Right ventricle myocardium superior (tissue), 1 donor: ENCODE measurements around the gene PSMD11. TPM values are rescaled to one million over a fixed set of nuclear protein-coding genes. Genes with fewer than 3 reads are reported as not detected.
"Not testable (repeated sequence)": the region's sequence is repeated elsewhere in the genome, so short reads cannot be mapped to it uniquely, and the experiment has no call there.

Experiments
- ATAC-seq: fragments of 200-7000 bp; cut with Tn5 transposase; one replicate; pipeline ENCODE4 v1.9.1; 2020; ENCODE audit warnings: mild to moderate bottlenecking; ENCODE audit not compliant: poor library complexity
- DNase-seq: peaks from one replicate; pipeline ENCODE4 v3.0.0-alpha.2; 2020
- intact Hi-C: fragments of 100-400 bp; cut with DNase I; formaldehyde crosslinking; loops from one replicate; pipeline ENCODE4 v1.11.2; 2022
- total RNA-seq: library from RNA; stranded (reverse); fragmentation: NEBNext Ultra II Directional; extraction: Animal tissue kit (Norgen Biotek cat#: 25700); gene quantifications from one replicate; pipeline ENCODE4 v1.2.1, GENCODE V29; 2021
- donor health status: DM: no; HTN: yes; CAD: no; lungs with severe emphysema.

Gene PSMD11
- total RNA-seq, 1 donor from 2014 or later, result 62.3 TPM

DNA sequence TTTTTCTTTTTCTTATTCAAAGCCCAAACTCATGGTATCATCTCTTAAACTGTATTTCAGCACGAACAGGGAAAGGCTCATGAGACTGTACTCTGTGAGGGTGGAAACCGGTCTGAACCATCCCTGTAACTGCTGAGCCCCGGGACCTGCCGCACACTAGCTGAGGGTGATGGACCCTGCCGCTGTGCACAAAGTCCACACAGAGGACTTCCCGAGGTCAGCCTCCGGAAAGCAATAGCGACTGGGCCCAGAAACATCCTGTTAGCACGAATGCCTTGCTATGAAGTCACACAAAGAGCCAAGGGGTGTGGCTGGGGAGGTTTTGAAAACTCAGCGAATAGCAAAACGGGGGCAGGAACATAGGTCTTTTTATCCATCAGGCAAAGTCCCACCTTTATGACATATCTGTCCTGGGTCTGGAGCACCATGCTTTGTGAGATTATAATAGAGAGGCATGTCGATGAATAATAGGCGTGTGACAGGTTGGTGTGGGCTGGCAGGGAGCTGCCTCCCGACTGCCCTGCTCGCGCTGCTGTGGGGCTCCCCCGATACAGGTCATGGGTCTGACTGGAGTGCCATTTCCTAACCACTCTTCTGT is 75.9 kb downstream of the PSMD11 start:
- intact Hi-C loops, result no loop called here
- DNase-seq (no peak), ATAC-seq (peak; percentile 18)

DNA sequence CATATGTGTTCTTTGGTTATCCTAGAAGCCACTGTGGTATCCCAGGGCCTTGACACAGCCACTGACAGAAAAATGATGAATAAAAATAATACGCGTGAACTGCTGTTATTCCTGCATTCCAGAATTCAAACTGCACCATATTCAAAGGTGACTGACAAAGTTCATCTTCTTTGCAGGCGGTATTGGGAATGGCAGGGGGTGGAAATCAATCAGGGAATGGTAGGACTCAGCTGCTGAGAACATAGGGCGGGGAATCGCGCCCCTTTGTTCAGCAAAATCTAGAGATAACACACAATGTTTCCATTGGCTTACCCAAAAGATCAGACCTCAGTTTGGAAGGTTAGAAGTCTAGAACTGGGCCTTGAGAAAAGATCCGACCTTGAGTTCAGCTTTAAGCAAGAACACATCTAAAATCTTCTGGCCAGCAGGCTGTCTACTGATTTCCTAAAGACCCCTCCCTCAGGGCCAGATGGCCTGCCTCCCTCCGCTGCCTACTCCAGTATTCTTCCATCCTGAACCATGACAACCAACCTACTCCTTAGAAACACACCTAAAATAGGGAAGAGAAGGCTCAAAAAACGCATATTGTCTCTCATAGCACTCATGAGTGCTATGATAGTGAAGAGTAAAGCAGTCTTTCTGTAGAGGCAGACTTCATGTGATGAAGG is 76.6 kb downstream of the PSMD11 start:
- intact Hi-C loops, result no loop called here
- ATAC-seq (no peak), DNase-seq (no peak)

DNA sequence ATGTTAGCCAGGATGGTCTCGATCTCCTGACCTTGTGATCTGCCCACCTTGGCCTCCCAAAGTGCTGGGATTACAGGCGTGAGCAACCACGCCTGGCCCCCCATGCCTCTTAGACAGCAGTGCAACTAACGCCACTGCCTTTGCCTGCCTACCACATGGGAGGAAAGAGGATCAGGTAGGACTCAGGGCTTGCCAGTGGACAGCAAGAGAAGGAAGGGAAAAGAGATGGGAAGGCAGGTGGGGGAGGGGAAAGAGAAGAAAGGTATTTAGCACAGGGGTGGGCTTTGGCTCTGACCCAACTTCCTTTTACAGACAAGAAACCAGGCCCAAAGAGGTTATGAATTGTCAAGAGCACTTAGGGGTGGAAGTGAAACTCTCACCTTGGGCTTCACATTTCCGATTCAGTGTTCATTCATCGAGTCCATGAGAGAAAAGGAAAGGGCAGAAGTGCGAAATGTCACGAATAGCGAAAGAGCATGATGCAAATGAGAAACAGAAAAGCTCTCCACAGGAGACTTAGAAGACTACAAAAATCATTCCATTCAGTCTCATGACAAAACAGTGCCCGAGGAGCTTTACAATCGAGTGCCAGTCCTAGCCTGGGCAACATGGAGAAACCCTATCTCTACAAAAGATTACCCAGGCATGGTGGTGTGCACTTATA is 78.8 kb downstream of the PSMD11 start:
- DNase-seq, result no peak
- ATAC-seq, result no peak
- intact Hi-C loops, result no loop called here

DNA sequence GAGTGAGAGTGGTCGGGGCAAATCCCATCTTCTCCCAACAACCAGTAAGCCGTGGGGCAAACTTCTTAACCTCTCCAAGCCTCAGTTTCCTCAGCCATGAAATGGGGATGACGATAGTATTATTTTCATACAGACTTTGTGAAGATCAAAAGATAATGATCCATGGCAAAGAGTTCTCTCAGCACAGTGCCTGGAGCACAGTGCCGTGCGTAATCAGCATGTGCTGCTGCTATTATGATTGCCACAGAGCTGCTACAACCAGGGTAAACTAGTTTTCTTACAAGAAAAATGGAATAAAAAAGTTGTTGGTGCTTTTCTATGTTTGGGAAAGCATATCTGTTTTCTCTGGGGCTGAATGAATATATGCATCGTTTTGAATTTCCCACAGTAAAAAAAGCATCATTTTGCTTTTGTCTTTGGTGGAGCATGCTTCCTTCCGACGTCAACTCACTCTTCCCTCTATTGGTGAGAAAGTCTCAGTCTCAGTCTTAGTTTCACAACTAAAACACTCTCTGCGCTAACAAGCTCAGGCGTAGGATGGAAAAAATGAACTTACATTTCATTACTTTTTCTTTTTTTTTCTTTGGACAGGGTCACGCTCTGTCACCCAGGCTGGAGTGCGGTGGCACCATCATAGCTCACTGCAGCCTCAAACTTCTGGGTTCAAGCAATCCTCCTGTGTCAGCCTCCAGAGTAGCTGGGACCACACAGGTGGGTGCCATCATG is 79.7 kb downstream of the PSMD11 start:
- ATAC-seq (no peak), DNase-seq (no peak)
- intact Hi-C loops, result no loop called here

DNA sequence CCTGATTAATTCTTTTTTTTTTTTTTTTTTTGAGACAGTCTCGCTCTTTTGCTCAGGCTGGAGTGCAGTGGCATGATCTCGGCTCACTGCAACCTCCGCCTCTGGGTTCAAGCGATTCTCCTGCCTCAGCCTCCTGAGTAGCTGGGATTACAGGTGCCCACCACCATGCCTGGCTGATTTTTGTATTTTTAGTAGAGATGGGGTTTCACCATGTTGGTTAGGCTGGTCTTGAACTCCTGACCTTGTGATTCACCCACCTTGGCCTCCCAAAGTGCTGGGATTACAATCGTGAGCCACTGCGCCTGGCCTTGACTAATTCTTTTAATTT is 80.2 kb downstream of the PSMD11 start:
- intact Hi-C loops, result not testable (repeated sequence)

DNA sequence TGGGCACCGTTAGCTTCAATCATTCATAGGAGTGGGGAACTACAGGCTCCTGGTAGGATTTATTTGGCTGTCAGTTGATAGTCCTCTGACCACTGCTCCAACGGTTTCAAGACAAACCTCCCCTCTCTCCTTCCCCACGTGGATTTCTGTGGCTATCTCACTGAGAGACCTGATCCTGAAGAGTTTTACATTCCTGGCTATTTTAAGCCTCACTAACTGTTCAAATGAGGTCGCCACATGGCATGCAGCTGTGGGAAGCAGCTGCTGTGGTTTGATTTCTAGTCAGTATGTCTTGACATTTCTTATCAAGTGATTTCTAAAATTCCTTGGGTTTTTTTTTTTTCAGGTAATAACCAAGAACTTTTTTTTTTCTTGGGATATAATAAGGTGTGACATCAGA is 80.8 kb downstream of the PSMD11 start:
- intact Hi-C loops, result no loop called here
- ATAC-seq, result peak; percentile 27
- no peak for DNase-seq

More for the DNA sequence above, 80.2 kb downstream of the PSMD11 start:
- ATAC-seq, DNase-seq: not testable (repeated sequence)

DNA sequence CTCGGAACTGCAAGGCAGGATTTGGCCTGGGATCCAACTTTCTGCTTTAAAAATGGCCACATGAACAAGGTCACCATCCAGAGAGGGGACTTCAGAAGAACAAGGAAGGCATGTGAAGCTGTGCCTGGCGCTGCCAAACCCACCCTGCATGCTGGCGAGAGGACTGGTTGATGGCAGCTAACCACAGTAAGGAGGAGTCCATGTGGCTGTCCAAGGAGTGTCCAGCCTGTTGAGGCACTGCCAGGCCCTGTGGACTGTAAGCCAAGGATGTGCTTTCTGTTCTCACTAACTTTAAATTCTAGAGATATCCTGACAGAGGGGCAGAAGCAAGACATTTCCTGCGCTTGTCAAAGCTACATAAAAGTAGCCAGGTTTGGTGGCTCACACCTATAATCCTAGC is 82.8 kb downstream of the PSMD11 start:
- no peak for DNase-seq
- no peak for ATAC-seq
- intact Hi-C loops, result no loop called here

DNA sequence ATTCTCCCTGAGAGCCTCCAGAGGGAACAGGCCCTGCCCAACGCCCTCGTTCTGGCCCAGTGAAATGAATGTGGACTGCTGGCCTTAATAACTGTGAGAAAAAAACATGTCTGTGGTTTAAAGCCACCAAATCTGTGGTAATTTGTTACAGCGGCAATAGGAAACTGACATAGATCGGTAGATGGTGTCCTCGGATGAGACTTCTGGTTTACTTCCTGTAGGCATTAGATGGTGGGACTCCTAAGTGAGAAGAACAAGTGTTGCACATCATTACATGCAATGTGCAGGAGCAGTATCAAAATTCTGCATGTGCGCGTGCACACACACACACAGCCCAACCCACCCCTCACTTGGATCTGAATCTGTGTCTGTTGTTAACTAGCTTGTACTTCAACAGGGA is 84.5 kb downstream of the PSMD11 start:
- ATAC-seq (no peak), DNase-seq (no peak)
- intact Hi-C loops, result no loop called here

DNA sequence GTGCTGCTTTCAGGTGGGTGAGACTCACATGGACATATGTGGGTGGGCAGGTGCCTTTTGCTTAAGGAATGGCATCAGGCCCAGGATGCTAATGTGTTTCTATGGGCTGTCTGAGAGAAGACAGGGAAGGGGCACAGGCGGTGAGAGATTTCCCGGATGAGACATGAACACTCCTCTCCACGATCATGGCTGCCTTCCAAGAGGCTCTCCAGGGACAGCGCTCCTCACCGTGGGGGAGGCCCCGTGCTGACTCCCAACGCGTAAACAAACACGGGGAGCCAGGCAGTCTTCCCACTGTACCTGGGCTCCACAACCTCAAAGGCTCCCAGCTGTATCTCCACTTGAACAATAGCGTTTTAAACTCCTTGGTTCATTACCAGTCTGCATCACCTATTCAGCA is 85.3 kb downstream of the PSMD11 start:
- intact Hi-C loops, result no loop called here
- DNase-seq, result no peak
- ATAC-seq, result no peak

Other genes with a start within 250 kb of the PSMD11 start
- 1.7 TPM for gene RHBDL3, start 178.7 kb upstream of the PSMD11 start, total RNA-seq
- gene C17orf75, start 102.3 kb upstream of the PSMD11 start, total RNA-seq, result 18.3 TPM
- 54.4 TPM for gene ZNF207, start 94.4 kb upstream of the PSMD11 start, total RNA-seq
- 1.4 TPM for gene CDK5R1, start 42.5 kb downstream of the PSMD11 start, total RNA-seq